HG03354 (cell line): ENCODE data around the gene GTPBP6.
A peak's percentile ranks its signal among the peaks of the same experiment; 100 is the strongest.
"Not testable (repeated sequence)": the region's sequence is repeated elsewhere in the genome, so short reads cannot be mapped to it uniquely, and the experiment has no call there.

ENCODE experiments used
- ATAC-seq: cut with Tn5 transposase; IDR thresholded peaks from one replicate; pipeline ENCODE4 v1.9.1; 2021; ENCODE audit warnings: mild to moderate bottlenecking; ENCODE audit not compliant: unreplicated experiment, poor library complexity, severe bottlenecking

GTPBP6 gene

DNA sequence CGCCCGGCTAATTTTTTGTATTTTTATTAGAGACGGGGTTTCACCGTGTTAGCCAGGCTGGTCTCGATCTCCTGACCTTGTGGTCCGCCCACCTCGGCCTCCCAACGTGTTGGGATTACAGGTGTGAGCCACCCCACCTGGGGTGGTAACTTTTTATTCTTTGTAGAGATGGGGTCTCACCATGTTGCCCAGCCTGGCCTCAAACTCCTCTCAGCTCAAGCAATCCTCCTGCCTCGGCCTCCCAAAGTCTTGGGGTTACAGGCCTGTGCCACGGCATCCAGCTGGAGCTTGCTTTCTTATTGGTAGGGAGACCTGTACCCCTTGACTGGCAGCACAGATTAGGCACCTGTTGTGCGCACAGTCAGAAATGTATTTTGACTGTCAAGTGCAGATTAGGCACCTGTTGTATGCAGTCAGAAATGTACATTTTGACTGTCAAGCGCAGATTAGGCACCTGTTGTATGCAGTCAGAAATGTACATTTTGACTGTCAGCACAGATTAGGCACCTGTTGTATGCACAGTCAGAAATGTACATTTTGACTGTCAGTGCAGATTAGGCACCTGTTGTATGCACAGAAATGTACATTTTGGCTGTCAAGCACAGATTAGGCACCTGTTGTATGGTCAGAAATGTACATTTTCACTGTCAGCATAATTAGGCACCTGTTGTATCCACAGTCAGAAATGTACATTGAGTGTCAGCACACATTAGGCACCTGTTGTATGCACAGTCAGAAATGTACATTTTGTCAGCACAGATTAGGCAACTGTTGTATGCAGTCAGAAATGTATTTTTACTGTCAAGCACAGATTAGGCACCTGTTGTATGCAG, 12.6 kb downstream of the GTPBP6 start:
- ATAC-seq = not testable (repeated sequence)

DNA sequence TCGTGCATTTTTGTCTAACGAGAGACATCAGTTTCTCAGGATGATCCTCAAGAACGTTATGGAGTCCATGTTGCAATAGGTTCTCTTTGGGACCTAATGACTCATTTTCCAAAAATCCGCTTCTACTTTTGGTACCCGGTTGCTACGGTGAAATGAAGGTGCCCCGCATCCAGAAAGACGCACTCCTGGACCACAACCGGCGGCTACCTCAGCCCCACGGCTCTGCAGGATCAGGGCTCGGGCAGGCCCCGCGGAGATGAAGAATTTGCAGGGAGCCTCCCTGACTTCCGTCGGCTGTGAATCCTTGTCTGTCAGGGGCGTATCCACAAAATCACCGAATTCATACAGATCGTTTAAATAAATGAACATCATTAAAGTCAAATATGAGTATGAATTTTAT, 15.6 kb downstream of the GTPBP6 start:
- no peak for ATAC-seq

DNA sequence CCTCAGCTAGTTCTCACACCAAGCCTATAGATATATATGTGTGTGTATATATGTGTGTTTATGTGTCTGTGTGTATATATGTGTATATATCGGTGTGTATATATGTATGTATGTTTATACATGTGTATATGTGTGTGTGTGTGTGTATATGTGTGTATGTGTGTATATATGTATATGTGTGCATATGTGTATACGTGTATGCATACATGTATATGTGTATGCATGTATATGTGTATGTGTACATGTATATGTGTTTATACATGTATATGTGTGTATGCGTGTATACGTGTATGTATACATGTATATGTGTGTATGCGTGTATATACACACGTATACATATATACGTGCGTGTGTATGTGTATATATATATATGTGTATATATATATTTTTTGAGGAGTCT, 18.3 kb downstream of the GTPBP6 start:
- no peak for ATAC-seq

DNA sequence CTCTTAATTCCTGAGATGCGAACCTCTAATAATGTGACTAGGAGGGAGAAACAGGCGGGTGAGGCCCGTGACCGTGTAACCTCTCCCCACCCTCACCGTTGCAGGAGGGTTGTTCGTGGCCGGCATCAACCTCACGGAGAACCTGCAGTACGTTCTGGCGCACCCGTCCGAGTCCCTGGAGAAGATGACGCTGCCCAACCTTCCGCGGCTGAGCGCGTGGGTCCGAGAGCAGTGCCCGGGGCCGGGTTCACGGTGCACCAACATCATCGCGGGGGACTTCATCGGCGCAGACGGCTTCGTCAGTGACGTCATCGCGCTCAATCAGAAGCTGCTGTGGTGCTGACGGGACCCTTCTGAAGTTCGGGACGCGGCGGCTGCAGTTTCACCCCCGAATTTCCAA, 19.6 kb downstream of the GTPBP6 start:
- ATAC-seq = no peak

DNA sequence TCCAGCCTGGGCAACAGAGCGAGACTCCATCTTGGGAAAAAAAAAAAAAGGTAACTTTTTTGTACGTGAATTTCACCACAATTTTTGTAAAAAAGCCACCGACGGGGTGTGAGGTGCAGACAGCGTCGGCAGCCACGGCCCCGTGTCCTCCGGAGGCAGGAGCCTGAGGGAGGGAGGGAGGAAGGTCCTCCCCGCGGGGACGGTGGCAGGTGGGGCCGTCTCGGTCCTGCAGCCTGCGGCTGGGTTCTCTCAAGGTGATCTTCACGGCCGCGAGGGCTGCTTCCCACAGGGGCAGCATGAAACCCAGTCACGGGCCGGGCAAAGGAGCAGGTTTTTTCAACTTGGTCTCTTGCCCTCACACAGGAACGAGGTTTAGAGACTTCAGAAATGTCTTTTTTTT, 23.5 kb downstream of the GTPBP6 start:
- ATAC-seq = no peak

DNA sequence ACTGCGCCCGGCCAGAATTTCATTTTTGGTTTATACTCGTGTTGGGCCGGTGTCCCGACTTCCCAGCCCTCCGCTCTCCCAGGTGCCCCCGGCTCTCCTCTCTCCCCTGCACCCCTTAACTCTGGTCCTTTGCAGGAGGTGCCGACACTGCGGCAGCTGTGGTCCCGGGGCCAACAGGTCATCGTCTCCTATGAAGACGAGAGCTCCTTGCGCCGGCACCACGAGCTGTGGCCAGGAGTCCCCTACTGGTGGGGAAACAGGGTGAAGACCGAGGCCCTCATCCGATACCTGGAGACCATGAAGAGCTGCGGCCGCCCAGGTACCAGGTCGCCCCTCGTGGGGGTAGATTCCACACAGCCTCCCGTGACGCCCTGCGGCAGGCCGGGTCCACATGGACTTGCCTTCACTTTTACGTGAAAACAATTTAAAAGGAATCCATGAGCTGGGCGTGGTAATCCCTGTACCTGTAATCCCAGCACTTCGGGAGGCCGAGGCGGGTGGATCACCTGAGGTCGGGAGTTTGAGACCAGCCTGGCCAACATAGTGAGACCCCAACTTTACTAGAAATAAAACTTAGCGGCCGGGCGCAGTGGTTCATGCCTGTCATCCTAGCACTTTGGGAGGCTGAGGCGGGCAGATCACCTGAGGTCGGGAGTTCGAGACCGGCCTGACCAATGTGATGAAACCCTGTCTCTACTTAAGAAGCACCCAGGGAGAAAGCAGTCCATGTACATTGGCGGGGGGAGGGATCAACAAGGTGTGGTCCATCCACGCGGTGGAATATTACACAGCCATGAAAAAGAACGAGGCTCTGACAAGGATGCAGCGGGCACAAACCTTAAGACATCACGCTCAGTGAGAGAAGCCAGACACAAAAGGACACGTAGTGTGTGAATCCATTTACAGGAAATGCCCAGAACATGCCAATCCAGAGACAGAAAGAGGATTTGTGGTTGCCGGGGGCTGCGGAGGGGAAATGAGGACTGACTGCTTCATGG, 25.4 kb downstream of the GTPBP6 start:
- ATAC-seq = no peak

DNA sequence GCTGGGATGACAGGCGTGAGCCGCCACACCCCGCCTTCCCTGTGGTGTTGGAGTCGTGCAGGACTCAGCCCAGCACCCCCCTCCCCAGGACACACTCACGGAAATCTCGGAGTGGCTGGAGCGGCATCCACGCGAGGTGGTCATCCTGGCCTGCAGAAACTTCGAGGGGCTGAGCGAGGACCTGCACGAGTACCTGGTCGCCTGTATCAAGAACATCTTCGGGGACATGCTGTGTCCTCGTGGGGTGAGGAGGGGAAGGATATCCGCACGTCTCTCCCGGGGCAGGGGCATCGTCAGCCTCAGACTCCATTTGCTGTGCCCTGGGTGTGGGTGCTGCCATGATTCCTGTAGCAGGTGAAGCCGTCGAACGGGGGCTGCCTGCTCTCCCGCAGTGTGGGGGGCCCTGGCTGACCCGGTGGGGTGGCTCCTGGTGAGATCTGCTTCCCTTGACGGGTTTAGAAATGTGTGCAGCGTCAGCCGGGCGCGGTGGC, 27.1 kb downstream of the GTPBP6 start:
- no peak for ATAC-seq

DNA sequence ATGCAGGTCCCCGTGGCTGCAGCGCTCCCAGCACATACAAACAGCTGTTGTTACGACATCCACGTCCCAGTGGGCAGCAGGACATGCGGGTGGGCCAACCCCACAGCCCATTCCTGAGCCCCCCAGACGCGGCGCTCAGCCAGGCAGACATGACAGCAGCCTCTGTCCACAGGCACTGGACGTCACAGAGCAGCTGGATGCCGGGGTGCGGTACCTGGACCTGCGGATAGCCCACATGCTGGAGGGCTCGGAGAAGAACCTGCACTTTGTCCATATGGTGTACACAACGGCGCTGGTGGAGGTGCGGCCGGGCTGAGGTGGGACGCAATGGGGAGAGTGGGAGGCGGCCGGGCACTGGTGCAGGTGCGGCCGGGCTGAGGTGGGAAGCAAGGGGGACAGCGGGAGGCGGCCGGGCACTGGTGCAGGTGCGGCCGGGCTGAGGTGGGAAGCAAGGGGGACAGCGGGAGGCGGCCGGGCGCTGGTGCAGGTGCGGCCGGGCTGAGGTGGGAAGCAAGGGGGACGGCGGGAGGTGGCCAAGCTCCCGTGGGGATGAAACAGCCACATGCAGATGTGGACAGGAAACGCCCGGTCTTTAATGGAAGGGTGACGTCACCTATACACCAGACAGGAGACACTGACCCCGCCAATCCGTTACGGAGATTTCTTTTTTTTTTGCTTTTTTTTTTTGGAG, 28.0 kb downstream of the GTPBP6 start:
- ATAC-seq = no peak

DNA sequence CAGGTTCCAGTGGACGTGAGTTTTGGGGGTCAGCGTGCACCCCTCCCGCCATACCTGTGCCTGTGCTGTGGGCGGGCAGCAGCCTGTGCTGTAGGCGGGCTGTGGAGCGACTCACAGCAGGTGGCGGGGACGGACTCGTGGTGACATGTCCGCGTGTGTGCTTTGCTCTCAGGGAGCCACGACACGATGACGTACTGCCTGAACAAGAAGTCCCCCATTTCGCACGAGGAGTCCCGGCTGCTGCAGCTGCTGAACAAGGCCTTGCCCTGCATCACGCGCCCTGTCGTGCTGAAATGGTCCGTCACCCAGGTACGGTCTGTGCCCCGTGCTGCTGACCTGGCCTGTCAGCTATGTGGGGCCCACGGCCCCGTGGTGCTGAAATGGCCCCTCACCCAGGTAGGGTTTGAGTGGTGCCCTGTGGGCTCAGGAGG, 30.0 kb downstream of the GTPBP6 start:
- no peak for ATAC-seq

DNA sequence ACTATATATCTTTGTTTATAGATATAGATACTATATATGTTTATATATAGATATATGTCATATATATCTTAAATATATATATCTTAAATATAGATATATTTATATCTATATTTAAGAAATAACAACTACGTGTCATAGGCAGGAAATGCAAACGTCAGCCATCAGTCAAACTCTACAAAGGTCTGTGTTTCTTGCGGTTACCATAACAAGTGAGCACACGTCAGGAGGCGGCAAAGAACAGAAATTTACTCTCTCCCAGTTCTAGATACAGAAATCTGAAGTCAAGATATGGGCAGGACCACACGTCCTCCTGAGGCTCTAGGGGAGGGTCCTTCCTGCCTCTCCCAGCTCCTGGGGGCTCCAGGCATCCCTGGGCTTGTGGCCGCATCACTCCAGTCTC, 30.9 kb downstream of the GTPBP6 start:
- no peak for ATAC-seq

DNA sequence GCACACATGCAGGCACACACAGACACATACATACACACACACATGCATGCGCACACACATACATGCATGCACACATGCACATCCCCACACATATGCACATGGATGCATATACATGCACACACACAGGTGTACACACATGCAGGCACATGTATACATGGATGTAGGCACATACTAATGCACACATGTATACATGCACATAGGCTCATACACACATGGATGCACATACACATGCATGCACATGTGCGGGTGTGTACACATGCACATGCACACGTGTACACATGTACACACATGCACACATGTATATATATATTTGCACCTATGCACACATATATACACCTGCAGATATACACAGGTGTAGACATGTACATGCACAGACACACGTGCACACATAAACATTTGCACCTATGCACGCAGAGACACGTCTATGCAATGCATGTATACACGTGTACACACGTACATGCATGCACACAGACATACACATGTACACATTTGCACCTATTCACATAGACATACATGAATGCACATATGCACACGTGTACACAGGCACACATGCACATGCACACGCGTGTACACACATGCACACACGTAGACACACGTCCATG, 33.4 kb downstream of the GTPBP6 start:
- no peak for ATAC-seq

DNA sequence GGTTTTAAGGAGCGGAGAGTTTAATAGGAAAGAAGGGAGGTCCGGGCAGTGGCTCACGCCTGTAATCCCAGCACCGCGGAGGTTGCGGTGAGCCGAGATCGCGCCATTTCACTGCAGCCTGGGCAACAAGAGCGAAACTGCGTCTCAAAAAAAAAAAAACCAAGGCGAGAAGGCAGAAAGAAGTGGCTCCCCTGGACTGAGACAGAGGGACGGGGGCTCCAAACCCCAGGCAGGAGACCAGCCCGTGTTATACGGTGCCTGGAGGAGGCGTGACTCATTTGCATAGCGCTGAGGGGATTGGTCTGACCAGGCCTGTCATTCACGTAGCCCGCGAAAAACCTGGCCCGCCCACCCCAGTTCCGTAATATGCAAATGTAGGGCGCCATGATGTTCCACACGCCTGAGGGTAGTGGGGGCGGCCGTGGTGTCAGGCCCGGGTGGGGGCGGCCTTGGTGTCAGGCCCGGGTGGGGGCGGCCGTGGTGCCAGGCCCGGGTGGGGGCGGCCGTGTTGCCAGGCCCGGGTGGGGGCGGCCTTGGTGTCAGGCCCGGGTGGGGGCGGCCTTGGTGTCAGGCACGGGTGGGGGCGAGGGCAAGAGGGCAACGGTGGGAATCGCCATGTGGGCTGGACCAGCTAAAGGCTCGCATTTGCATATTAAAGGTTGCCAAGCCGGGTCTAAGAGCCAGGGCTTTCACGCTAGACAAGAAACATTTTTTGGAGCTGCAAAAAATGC, 35.3 kb downstream of the GTPBP6 start:
- peak; percentile 100 for ATAC-seq

DNA sequence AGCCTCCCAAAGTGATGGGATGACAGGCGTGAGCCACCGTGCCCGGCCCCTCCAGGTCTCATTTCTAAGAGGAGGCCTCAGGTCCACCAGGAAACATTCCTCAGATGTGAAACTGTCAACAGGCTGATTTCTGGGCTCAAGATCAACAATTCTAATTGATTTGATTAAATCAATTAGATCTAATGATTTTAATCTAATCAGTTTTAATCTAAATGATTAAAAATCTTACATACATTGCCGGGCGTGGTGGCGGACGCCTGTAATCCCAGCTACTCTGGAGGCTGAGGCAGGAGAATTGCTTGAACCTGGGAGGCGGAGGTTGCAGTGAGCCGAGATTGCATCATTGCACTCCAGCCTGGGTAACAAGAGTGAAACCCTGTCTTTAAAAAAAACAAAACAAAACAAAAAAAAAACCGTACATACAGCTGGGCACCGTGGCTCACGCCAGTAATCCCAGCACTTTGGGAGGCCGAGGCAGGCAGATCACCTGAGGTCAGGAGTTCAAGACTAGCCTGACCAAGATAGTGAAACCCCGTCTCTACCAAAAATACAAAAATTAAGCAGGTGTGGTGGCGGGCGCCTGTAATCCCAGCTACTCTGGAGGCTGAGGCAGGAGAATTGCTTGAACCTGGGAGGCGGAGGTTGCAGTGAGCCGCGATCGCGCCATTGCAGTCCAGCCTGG, 36.5 kb downstream of the GTPBP6 start:
- not testable (repeated sequence) for ATAC-seq

DNA sequence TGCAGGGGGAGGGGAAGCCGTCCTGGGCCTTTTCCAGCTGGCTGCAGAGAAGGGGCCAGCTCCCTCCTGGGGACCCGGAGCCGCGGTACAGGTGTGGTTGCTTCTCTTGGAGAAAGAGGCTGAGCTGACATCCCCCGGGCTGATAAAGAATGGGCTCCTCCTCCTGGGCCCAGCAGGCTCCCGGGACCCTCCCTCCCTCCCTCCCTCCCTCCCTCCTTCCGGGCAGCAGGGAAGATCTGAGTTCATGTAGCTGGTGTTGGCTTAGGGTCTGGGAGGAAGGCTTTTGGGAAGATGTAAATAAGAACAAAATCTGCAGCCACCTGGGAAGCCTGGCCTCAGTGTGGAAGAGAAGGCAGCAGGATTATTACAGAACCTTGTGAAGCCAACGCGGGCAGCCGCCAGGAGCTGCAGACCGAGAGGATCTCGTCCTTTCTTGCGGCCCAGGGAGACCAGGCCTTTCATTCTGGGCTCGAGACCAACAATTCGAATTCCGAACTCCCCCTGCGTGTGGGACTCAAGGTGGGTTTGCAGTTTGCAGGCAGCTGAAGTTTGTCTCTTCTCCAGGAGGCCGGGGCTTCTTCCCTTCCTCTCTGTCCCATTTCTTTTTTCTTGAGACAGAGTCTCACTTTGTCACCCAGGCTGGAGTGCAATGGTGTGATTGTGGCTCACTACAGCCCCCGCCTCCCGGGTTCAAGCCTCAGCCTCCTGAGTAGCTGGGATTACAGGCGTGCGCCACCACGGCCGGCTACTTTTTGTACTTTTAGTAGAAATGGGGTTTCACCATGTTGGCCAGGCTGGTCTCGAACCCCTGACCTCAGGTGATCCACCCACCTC, 37.2 kb downstream of the GTPBP6 start, which contains the start of gene PLCXD1:
Gene PLCXD1 (plus strand): TSS at position 216 of the 834 bp plus-strand sequence. CDS start 2,807 bp downstream, outside the sequence.
- no peak for ATAC-seq

DNA sequence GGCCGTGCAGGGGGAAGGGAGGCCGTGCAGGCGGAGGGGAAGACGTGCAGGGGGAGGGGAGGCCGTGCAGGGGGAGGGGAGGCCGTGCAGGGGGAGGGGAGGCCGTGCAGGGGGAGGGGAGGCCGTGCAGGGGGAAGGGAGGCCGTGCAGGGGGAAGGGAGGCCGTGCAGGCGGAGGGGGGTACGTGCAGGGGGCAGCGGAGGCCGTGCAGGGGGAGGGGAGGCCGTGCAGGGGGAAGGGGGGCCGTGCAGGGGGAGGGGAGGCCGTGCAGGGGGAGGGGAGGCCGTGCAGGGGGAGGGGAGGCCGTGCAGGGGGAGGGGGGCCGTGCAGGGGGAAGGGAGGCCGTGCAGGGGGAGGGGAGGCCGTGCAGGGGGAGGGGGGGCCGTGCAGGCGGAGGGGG, 37.9 kb downstream of the GTPBP6 start:
- not testable (repeated sequence) for ATAC-seq

DNA sequence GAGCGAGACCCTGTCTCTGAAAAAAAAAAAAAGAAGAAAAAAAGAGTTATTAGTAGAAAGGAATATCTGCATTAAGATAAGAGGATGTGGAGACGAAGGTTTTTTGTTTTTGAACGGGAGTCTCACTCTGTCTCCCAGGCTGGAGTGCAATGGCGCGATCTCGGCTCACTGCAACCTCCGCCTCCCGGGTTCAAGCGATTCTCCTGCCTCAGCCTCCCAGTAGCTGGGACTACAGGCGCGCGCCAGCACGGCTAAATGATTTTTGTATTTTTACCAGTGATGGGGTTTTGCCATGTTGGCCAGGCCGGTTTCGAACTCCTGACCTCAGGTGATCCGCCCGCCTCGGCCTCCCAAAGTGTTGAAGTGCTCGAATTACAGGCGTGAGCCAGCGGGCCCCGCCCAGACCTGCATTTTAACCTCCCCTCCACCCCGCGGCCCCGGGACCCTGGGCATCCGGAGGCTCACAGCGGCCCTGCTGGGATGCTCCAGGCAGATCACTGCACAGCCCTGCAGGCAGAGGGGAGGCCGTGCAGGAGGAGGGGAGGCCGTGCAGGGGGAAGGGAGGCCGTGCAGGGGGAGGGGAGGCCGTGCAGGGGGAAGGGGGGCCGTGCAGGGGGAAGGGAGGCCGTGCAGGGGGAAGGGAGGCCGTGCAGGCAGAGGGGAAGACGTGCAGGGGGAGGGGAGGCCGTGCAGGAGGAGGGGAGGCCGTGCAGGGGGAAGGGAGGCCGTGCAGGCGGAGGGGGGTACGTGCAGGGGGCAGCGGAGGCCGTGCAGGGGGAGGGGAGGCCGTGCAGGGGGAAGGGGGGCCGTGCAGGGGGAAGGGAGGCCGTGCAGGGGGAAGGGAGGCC, 38.6 kb downstream of the GTPBP6 start:
- not testable (repeated sequence) for ATAC-seq
